ENCODE measurements around the gene MLYCD.

MLYCD gene

DNA sequence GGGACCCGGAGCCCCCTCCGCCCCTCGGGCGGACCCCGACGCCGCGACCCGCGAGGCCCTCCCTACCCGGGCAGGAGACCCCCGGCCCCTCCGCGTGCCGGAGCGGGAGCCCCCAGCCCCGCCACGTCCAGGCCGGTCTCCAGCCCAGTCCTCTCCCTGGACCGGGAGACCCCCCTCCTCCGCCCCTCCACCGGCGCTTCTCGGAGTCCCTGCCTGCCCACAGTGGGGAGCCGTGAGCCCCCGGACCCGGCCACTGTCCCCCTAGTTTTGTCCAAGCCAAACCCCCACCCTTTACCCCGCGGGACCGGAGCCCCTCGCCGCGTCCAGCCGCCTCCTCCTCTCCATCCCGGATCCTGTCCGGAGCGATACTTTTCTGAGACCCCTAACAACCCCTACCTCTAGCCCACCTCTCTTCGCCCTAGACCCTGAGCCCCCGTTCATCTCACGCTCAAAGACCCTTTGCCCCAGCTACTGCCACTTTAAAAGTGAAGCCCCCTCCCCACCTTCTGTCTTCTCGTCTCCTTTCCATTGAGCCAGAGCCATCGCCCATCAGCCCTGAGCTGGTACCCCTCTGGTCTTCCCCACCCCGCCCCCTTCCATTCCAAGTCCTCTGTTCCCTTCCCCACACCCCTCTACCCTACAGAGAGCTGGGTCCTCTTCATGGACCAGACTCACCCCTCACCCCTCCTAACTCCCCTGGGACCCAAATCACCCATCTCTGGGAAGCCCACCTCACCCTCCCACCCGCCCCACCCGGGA lies 70.2 kb downstream of the MLYCD start:
- peak overlapping the region; percentile 51 for H3K4me3 ChIP-seq (ENCODE audit: insufficient read depth, low read depth, low read length)
- peaks cover 11% of the 10 kb centered on the region for H3K27me3 ChIP-seq (ENCODE audit: control insufficient read depth, insufficient read depth, low read length, poor library complexity, severe bottlenecking)
- no peaks in the 10 kb centered on the region for H3K36me3 ChIP-seq (ENCODE audit: control insufficient read depth, insufficient read depth, low read length)
- H3K27ac ChIP-seq (ENCODE audit: insufficient read depth, low read depth, low read length, poor library complexity, severe bottlenecking), result no peak overlapping the region
- H3K4me1 ChIP-seq (ENCODE audit: control insufficient read depth, insufficient read depth, low read length), result peaks cover 12% of the 10 kb centered on the region
- H3K9me3 ChIP-seq (ENCODE audit: control insufficient read depth, low read length), result no peaks in the 10 kb centered on the region
- WGBS, 2 experiments, result 4% methylated on average over 43 to 45 of the region's 45 CpGs

DNA sequence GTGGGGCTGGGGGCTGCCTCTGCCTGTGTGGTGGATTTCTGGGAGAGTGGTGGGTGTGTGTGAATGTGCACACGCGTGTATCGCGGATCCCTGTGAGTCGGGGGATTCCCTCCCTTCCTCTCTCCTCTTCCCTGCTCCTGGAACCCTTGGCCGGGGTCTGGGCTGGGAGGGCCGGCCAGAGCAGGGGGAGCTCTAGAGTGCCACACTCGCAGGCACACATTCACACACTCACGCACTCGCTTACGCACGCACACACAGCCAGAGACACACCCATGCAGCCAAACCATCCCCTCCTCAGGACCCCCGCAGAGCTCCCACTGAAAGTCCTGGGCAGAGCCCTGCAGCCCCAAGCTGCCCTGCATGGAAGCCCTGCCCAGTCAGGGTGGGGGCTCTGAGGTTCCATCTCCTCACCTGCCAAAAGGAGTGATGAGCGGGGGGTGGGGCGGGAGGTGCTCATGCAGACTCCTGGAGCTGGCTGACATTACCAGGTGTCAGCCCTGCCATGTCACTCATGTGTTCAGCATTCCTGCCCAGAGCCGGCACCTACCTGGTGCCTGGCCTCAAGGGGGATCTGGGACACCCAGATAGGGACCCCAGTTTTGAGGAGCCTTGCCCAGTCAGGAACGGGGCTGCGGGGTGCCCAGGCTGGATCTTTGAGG lies 71.0 kb downstream of the MLYCD start:
- H3K27me3 ChIP-seq (ENCODE audit: control insufficient read depth, insufficient read depth, low read length, poor library complexity, severe bottlenecking), result peaks cover 11% of the 10 kb centered on the region
- no peaks in the 10 kb centered on the region for H3K36me3 ChIP-seq (ENCODE audit: control insufficient read depth, insufficient read depth, low read length)
- H3K27ac ChIP-seq (ENCODE audit: insufficient read depth, low read depth, low read length, poor library complexity, severe bottlenecking), result no peak overlapping the region
- H3K9me3 ChIP-seq (ENCODE audit: control insufficient read depth, low read length), result no peaks in the 10 kb centered on the region
- peaks cover 12% of the 10 kb centered on the region for H3K4me1 ChIP-seq (ENCODE audit: control insufficient read depth, insufficient read depth, low read length)
- H3K4me3 ChIP-seq (ENCODE audit: insufficient read depth, low read depth, low read length), result no peak overlapping the region
- 57 to 59% methylated on average over 18 of the region's 18 CpGs for WGBS, 2 experiments

GRCh38 chr16:83970430-83970815 lies 71.5 kb downstream of the MLYCD start:
- Histone ChIP-seq H3K27me3 (ENCODE audit: control insufficient read depth, insufficient read depth, low read length, poor library complexity, severe bottlenecking) (peaks cover 11% of the 10 kb centered on the region), H3K9me3 (ENCODE audit: control insufficient read depth, low read length) (no peaks in the 10 kb centered on the region), H3K27ac (ENCODE audit: insufficient read depth, low read depth, low read length, poor library complexity, severe bottlenecking) (no peak overlapping the region), H3K4me3 (ENCODE audit: insufficient read depth, low read depth, low read length) (no peak overlapping the region), H3K4me1 (ENCODE audit: control insufficient read depth, insufficient read depth, low read length) (peaks cover 12% of the 10 kb centered on the region), H3K36me3 (ENCODE audit: control insufficient read depth, insufficient read depth, low read length) (no peaks in the 10 kb centered on the region)
- WGBS, 2 experiments, result 83 to 87% methylated on average over 6 of the region's 6 CpGs

GRCh38 chr16:83971165-83972130 lies 72.5 kb downstream of the MLYCD start:
- Histone ChIP-seq H3K9me3 (ENCODE audit: control insufficient read depth, low read length) (no peaks in the 10 kb centered on the region), H3K27ac (ENCODE audit: insufficient read depth, low read depth, low read length, poor library complexity, severe bottlenecking) (no peak overlapping the region), H3K4me3 (ENCODE audit: insufficient read depth, low read depth, low read length) (no peak overlapping the region), H3K4me1 (ENCODE audit: control insufficient read depth, insufficient read depth, low read length) (peaks cover 12% of the 10 kb centered on the region), H3K27me3 (ENCODE audit: control insufficient read depth, insufficient read depth, low read length, poor library complexity, severe bottlenecking) (peaks cover 11% of the 10 kb centered on the region), H3K36me3 (ENCODE audit: control insufficient read depth, insufficient read depth, low read length) (no peaks in the 10 kb centered on the region)
- 87 to 88% methylated on average over 27 of the region's 27 CpGs for WGBS, 2 experiments

- 91 to 93% methylated on average over 19 of the region's 19 CpGs for WGBS, 2 experiments
- H3K27me3 ChIP-seq (ENCODE audit: control insufficient read depth, insufficient read depth, low read length, poor library complexity, severe bottlenecking), result peaks cover 11% of the 10 kb centered on the region
- H3K4me3 ChIP-seq (ENCODE audit: insufficient read depth, low read depth, low read length), result no peak overlapping the region
- H3K4me1 ChIP-seq (ENCODE audit: control insufficient read depth, insufficient read depth, low read length), result peaks cover 12% of the 10 kb centered on the region
- no peaks in the 10 kb centered on the region for H3K9me3 ChIP-seq (ENCODE audit: control insufficient read depth, low read length)
- no peaks in the 10 kb centered on the region for H3K36me3 ChIP-seq (ENCODE audit: control insufficient read depth, insufficient read depth, low read length)
- H3K27ac ChIP-seq (ENCODE audit: insufficient read depth, low read depth, low read length, poor library complexity, severe bottlenecking), result no peak overlapping the region
Measured at GRCh38 chr16:83972256-83973008, 73.5 kb downstream of the MLYCD start.

DNA sequence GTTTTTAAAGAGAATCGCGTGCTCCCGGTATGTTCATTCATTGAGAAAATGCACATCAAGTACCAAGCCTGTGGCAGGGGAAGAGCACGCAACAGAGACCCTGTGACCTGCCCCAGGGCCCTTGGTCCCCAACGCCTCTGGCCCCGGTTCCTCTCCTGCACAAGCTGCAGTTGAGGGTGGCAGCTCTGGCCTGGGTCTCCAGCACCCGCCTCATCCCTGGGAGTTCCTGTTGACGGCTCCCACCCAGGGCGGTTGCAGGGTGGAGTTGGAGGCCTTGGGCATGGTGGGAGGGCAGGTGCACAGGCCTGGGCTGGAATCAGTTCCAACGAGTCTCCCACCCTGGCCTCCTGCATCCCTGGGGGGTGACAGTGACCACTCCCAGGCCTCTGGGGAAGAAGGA lies 74.2 kb downstream of the MLYCD start:
- Histone ChIP-seq H3K27ac (ENCODE audit: insufficient read depth, low read depth, low read length, poor library complexity, severe bottlenecking) (no peak overlapping the region), H3K4me1 (ENCODE audit: control insufficient read depth, insufficient read depth, low read length) (peaks cover 12% of the 10 kb centered on the region), H3K27me3 (ENCODE audit: control insufficient read depth, insufficient read depth, low read length, poor library complexity, severe bottlenecking) (peaks cover 11% of the 10 kb centered on the region), H3K9me3 (ENCODE audit: control insufficient read depth, low read length) (peaks cover 3% of the 10 kb centered on the region), H3K4me3 (ENCODE audit: insufficient read depth, low read depth, low read length) (no peak overlapping the region), H3K36me3 (ENCODE audit: control insufficient read depth, insufficient read depth, low read length) (no peaks in the 10 kb centered on the region)
- WGBS, 2 experiments, result 93 to 96% methylated on average over 10 of the region's 10 CpGs

GRCh38 chr16:83973581-83974385 lies 74.9 kb downstream of the MLYCD start:
- Histone ChIP-seq H3K4me1 (ENCODE audit: control insufficient read depth, insufficient read depth, low read length) (peaks cover 12% of the 10 kb centered on the region), H3K36me3 (ENCODE audit: control insufficient read depth, insufficient read depth, low read length) (no peaks in the 10 kb centered on the region), H3K4me3 (ENCODE audit: insufficient read depth, low read depth, low read length) (no peak overlapping the region), H3K27ac (ENCODE audit: insufficient read depth, low read depth, low read length, poor library complexity, severe bottlenecking) (no peak overlapping the region), H3K9me3 (ENCODE audit: control insufficient read depth, low read length) (peaks cover 4% of the 10 kb centered on the region), H3K27me3 (ENCODE audit: control insufficient read depth, insufficient read depth, low read length, poor library complexity, severe bottlenecking) (peaks cover 9% of the 10 kb centered on the region)
- WGBS, 2 experiments, result 90 to 93% methylated on average over 22 of the region's 22 CpGs

DNA sequence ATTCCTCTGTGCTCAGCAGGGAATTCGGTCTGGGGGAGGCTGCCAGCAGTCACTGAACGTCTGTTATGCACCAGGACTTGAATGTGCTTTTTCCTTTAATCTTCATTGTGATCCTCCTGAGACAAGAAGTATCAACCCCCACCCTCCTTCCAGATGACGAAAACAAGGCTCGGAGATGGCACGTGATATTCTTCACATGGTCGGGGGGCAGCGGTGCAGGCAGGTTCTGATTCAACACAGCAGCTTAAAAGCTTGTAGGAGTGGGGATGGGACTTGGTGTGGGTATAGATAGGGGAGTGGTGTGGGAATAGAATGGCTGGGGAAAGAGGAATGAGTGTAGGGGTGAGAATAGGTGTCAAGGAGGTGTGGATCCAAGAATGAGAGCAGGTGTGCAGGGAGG lies 75.6 kb downstream of the MLYCD start:
- 71 to 77% methylated on average over 7 of the region's 7 CpGs for WGBS, 2 experiments
- H3K27me3 ChIP-seq (ENCODE audit: control insufficient read depth, insufficient read depth, low read length, poor library complexity, severe bottlenecking), result peaks cover 2% of the 10 kb centered on the region
- peaks cover 12% of the 10 kb centered on the region for H3K4me1 ChIP-seq (ENCODE audit: control insufficient read depth, insufficient read depth, low read length)
- no peak overlapping the region for H3K27ac ChIP-seq (ENCODE audit: insufficient read depth, low read depth, low read length, poor library complexity, severe bottlenecking)
- H3K9me3 ChIP-seq (ENCODE audit: control insufficient read depth, low read length), result peaks cover 4% of the 10 kb centered on the region
- no peak overlapping the region for H3K4me3 ChIP-seq (ENCODE audit: insufficient read depth, low read depth, low read length)
- H3K36me3 ChIP-seq (ENCODE audit: control insufficient read depth, insufficient read depth, low read length), result no peaks in the 10 kb centered on the region

GRCh38 chr16:83975590-83976260 lies 76.8 kb downstream of the MLYCD start:
- Histone ChIP-seq H3K4me3 (ENCODE audit: insufficient read depth, low read depth, low read length) (no peak overlapping the region), H3K36me3 (ENCODE audit: control insufficient read depth, insufficient read depth, low read length) (no peaks in the 10 kb centered on the region), H3K4me1 (ENCODE audit: control insufficient read depth, insufficient read depth, low read length) (no peaks in the 10 kb centered on the region), H3K9me3 (ENCODE audit: control insufficient read depth, low read length) (peaks cover 4% of the 10 kb centered on the region), H3K27me3 (ENCODE audit: control insufficient read depth, insufficient read depth, low read length, poor library complexity, severe bottlenecking) (no peaks in the 10 kb centered on the region), H3K27ac (ENCODE audit: insufficient read depth, low read depth, low read length, poor library complexity, severe bottlenecking) (no peak overlapping the region)
- 89 to 90% methylated on average over 15 of the region's 15 CpGs for WGBS, 2 experiments

Measured in ectodermal cell (in vitro differentiated cells).